SKM-1 treated with dmso at 0.1 percent for 144 hours (cell line): ENCODE results near the gene CAMK1G.
A peak's percentile ranks its signal among the peaks of the same experiment; 100 is the strongest.

Experiments used
- DNase-seq: peaks from one replicate; lab custom pipeline; 2025; ENCODE audit not compliant: unreplicated experiment; lab: John Stamatoyannopoulos, UW

Gene CAMK1G

GRCh38 chr1:209564849-209565248 is 18.7 kb upstream of the CAMK1G start:
- DNase-seq = no peak

DNA sequence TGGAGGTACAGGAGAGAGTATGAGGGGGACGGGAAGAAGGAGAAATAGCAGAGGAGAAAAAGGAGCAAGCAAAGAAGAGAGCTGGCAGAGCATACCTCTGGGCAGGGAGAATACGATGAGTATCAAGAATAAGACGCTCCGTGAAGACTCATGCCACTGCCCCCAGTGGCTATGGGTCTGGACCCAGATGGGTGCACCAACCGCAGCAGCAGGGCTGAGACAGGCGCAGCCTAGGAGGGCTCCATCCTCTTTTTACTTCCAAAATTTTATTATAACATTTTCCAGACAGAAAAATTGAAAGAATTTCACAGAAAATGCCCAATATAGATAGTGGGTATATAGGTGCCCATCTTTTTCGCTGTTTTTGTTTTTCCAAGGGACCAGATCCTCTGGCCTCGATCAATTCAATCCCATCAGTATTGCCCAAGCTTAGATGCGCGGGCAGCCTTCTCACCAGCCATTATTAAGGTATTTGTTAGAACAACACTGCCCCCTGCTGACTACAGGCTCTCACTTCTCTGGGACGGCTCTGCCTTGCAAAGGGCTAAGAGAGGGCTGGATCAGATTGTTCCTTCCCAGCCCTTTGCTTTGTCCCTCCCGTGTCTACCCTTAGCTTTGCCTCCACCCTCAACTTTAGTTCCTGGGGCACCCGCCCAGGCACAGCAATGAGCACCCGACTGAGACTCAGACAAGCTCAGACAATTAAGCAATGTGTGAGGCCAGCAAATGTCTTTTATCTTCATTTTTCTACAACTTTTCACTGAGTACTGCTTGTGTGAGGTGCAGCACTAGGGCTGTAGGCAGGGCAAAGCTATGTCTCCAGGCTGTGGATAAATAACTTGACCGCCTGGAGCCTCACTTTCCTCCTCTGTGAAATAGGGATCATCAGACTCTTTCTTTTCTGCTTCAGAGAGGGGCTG is 17.5 kb upstream of the CAMK1G start:
- peak; percentile 79 for DNase-seq

DNA sequence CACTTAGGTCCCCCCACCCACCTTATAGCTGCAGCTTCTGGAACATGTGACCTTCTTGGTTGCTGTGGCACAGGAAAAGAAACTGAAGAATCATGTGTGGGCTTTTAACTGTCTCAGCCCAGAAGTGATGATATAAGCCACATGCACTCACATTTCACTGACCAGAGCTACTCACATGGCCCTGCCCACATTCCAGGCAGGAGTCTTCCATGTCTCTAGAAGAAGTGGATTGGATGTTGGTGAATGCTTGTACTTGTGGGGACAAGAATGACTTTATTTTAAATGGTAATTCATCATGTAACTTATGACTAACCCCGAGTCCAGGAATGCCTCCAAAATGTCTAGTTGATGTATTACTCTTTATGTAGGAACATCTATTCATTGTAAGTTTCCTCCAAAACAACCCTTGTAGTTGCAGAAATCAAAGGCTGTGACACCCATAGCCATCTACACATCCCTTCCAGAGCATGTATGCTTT is 15.8 kb upstream of the CAMK1G start:
- no peak for DNase-seq

DNA sequence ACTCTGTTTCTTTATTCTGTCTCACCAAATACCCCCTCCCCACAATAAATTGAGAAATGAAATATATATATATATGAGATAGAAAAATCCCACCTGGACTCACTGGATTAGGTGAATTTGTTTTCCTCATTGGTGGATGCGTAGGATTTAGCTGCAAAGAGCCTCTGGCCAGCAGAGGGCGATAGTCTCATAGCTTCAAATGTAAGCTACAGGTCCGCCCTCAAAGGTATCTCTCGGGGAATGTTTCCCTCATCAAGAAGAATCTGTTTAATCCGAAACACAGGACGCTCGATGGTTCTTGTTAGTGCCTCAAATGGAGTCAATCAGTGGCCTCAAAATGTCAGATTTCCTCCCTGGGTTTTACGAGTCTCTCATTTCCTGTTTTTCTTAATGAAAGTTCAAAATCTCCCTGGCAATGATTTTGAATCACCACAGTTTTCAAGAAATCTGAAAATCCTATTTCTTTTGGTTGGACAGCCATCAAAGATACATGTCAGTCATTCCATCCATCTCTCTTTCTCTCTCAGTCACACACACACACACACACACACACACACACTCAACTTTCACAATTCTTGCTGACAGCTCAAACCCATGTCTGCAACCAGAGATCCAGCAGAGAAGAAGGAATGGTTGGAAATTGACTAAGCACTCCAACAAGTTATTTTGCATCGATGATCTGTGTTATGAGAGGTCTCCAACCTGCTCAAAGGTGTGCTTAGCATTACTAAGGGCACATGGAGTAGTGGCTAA is 13.9 kb upstream of the CAMK1G start:
- DNase-seq = peak; percentile 61

DNA sequence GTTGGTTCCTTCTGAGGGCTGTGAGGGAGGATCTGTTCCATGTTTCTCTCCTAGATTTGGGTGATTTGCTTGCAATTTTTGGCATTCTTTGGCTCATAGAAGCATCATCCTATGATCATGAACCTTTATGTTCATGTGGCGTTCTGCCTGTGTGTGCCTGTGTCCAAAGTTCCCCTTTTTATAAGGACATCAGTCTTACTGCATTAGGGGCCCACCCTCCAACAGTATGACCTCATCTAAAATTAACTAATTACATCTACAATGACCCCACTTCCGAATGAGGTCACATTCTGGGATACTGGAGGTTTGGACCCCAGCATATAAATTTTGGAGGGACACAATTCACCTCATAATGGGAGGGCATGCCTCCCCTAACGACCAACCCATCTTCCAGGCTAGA is 12.8 kb upstream of the CAMK1G start:
- DNase-seq = no peak

- peak; percentile 53 for DNase-seq
Observed at GRCh38 chr1:209576392-209577197, 6.9 kb upstream of the CAMK1G start.

DNA sequence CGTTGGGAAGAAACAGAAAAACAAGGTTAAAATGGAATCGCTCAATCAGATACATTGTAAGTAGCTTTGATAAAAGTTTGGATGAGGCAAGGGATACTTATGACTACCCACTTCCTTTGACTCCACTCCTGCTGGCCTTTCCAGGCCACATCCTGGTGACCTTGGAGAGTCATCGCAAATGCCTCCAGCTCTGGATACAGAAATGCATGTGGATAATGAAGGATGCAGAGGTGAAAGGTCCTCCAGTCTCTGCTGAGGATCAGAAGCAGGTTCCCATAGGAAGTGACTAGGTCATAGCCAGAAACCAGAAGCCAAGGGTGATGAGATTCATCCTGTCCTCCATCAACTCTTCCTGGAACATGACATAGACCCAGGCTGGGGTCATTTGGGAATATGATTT is 6.2 kb upstream of the CAMK1G start:
- no peak for DNase-seq

GRCh38 chr1:209580577-209580976 is 2.9 kb upstream of the CAMK1G start:
- no peak for DNase-seq

- DNase-seq = no peak
Observed at GRCh38 chr1:209584231-209584672, 738 bp downstream of the CAMK1G start.

- no peak for DNase-seq
Observed at GRCh38 chr1:209585197-209585596, 1.7 kb downstream of the CAMK1G start.

DNA sequence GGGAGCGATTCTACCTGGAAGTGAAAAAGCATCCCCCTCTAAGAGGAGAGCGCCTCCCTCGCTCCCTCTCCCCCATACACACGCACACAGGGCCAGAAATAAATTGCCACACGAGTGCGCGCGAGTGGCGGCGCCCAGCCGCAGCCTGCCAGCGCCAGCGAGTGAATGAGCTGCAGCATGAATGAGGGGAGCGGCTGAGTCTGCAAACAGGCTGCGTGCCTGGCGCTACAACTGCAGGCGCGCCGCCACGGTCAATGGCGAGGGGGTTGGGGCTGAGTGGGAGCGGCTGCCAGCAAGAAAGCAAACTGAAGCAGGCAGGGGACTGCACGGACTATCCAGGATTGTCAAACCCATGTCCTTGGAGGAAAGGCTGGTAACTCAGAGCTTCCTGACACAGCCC is 2.2 kb downstream of the CAMK1G start:
- no peak for DNase-seq

GRCh38 chr1:209586221-209586740 is 2.8 kb downstream of the CAMK1G start:
- no peak for DNase-seq

- DNase-seq = no peak
Observed at GRCh38 chr1:209587789-209588188, 4.3 kb downstream of the CAMK1G start.

GRCh38 chr1:209589440-209589839 is 5.9 kb downstream of the CAMK1G start:
- no peak for DNase-seq

GRCh38 chr1:209589863-209590262 is 6.3 kb downstream of the CAMK1G start:
- DNase-seq = no peak

GRCh38 chr1:209590405-209590804 is 6.9 kb downstream of the CAMK1G start:
- no peak for DNase-seq

GRCh38 chr1:209593747-209594146 is 10.2 kb downstream of the CAMK1G start:
- no peak for DNase-seq

DNA sequence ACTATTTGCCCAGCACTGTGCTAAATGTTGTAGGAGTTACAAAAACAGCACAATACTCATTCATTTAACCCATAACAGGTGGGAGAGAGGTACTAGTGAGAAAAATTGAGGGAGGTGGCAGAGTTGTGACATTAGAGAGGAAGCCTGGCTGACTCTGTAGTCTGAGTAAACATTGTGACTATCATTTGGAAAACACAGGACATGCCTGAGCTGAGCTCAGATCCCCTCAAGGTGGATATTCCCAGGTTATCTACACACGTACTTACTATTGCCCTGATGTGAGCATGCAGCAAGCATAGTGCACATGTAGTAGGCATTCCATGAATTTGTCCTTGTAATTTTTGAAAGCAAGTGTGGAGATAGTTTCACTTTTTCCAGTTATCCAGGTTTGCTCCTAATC is 10.9 kb downstream of the CAMK1G start:
- DNase-seq = no peak

DNA sequence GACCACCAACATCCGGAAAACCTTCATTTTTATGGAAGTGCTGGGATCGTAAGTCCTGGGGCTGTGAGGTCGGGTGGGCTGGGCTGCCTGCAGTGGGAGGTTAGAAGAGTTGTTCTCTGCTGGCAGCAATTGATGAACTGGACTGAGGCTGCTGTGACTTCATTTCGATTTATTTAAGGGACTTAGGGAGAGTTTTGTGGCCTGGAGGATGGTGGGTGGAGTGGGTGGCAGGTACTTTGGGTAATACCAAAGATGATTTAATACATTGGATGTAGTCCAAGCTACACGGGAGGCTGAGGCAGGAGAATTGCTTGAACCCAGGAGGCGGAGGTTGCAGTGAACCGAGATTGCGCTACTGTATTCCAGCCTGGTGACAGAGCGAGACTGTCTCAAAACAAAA is 11.5 kb downstream of the CAMK1G start:
- DNase-seq = no peak

DNA sequence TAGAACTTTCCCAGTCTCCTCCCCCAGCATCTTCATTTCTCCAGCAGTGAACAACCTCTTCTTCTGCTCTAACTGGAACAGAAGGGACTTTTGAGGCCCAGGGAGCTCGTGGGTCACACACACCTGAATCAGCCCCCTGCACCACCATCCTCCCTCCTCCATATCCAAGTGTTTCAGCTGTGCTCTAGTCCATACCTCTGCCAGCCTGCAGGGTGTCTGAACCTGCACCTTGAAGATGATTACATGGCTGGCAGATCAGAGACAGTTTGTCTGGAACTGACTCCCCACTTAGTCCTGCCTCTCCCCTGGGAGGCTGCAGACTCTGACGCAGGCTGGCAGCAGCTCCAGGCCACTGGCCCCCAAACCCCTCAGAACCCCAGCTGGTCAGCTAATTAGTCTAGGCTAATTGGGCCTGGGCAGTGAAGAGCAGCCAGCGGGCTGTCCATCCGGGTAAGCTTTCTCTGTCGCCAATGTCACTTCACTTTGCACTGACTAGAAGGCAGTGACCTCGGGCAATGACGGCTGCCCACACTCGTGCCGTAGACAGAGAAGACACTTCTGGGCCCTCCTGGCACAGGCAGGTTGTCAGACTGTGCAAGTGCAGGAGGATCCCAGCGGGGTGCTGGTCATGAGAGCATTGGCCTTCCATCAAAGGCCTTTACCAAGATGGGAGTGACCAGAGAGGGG is 12.2 kb downstream of the CAMK1G start:
- DNase-seq = no peak
